Neural progenitor cell (in vitro differentiated cells): ENCODE results near the gene CLCN4. TPM values are rescaled to one million over a fixed set of nuclear protein-coding genes. Genes with fewer than 3 reads are reported as not detected.

Experiments
- DNase-seq: peaks from one replicate; pipeline ENCODE4 v3.0.0-alpha.2; 2016; ENCODE audit warnings: low spot score
- H2AFZ ChIP-seq: fragments of 200-600 bp; sonication (generic); replicated peaks from 2 replicates; pipeline ENCODE4 v1.6.1; 2016; ENCODE audit warnings: antibody characterized with exemption
- H3F3A ChIP-seq: fragments of 200-600 bp; sonication (generic); 2 replicates; pipeline ENCODE4 v1.6.1; 2016; ENCODE audit warnings: antibody characterized with exemption, low read depth
- H3K27ac ChIP-seq: fragments of 200-600 bp; sonication (generic); 2 replicates; pipeline ENCODE4 v1.5.1; 2016; ENCODE audit warnings: mild to moderate bottlenecking
- H3K27me3 ChIP-seq: fragments of 200-600 bp; sonication (generic); 2 replicates; pipeline ENCODE4 v1.6.1; 2016; ENCODE audit warnings: mild to moderate bottlenecking, moderate library complexity
- H3K36me3 ChIP-seq: fragments of 200-600 bp; sonication (generic); 2 replicates; pipeline ENCODE4 v1.5.1; 2016
- H3K4me1 ChIP-seq: fragments of 200-600 bp; sonication (generic); 2 replicates; pipeline ENCODE4 v1.6.1; 2016; ENCODE audit warnings: mixed run types
- H3K4me2 ChIP-seq: fragments of 200-600 bp; sonication (generic); 2 replicates; pipeline ENCODE4 v1.6.1; 2016
- H3K4me3 ChIP-seq: fragments of 200-600 bp; sonication (generic); 2 replicates; pipeline ENCODE4 v1.5.1; 2016
- H3K79me2 ChIP-seq: fragments of 200-600 bp; sonication (generic); 2 replicates; pipeline ENCODE4 v1.6.1; 2016; ENCODE audit warnings: low read depth
- H3K9ac ChIP-seq: fragments of 200-600 bp; sonication (generic); 2 replicates; pipeline ENCODE4 v1.6.1; 2016
- H3K9me3 ChIP-seq: fragments of 200-600 bp; sonication (generic); 2 replicates; pipeline ENCODE4 v1.5.1; 2016; ENCODE audit warnings: low read depth
- H4K20me1 ChIP-seq: fragments of 200-600 bp; sonication (generic); 2 replicates; pipeline ENCODE4 v1.6.1; 2016; ENCODE audit warnings: low read depth
- H3K27ac Mint-ChIP-seq: 3 replicates; pipeline ENCODE4 v1.8.0; 2021; ENCODE audit warnings: mixed read lengths
- H3K27me3 Mint-ChIP-seq: 2 replicates; pipeline ENCODE4 v1.8.0; 2022; ENCODE audit warnings: low read depth, mild to moderate bottlenecking, inconsistent platforms, moderate library complexity, mixed read lengths; ENCODE audit not compliant: insufficient read depth
- H3K36me3 Mint-ChIP-seq: 3 replicates; pipeline ENCODE4 v1.8.0; 2021; ENCODE audit warnings: mixed read lengths
- H3K4me1 Mint-ChIP-seq: 3 replicates; pipeline ENCODE4 v1.8.0; 2021; ENCODE audit warnings: mixed read lengths
- H3K4me3 Mint-ChIP-seq: 3 replicates; pipeline ENCODE4 v1.8.0; 2021; ENCODE audit warnings: mild to moderate bottlenecking, moderate library complexity, mixed read lengths
- H3K9me3 Mint-ChIP-seq: 3 replicates; pipeline ENCODE4 v1.8.0; 2020; ENCODE audit warnings: mixed read lengths
- CTCF ChIP-seq: fragments of 200-600 bp; sonication (generic); IDR thresholded peaks from 2 replicates; pipeline ENCODE4 v1.5.1; 2017; ENCODE audit warnings: antibody characterized with exemption, mild to moderate bottlenecking
- EZH2 ChIP-seq: fragments of 200-600 bp; sonication (generic); IDR thresholded peaks from 2 replicates; pipeline ENCODE4 v1.6.1; 2017; ENCODE audit warnings: antibody characterized with exemption, mild to moderate bottlenecking, moderate library complexity
- EZH2phosphoT487 ChIP-seq: fragments of 200-600 bp; sonication (generic); IDR thresholded peaks from 2 replicates; pipeline ENCODE4 v1.6.1; 2017; ENCODE audit warnings: antibody characterized with exemption
- total RNA-seq: library from RNA; depleted of rRNA; stranded (reverse); fragments of >200 nt; gene quantifications from 2 replicates; pipeline ENCODE4 v1.2.3, GENCODE V29; 2015; ENCODE audit warnings: low replicate concordance

CLCN4 gene
- total RNA-seq, 1 donor from 2014 or later: 6.6 TPM

DNA sequence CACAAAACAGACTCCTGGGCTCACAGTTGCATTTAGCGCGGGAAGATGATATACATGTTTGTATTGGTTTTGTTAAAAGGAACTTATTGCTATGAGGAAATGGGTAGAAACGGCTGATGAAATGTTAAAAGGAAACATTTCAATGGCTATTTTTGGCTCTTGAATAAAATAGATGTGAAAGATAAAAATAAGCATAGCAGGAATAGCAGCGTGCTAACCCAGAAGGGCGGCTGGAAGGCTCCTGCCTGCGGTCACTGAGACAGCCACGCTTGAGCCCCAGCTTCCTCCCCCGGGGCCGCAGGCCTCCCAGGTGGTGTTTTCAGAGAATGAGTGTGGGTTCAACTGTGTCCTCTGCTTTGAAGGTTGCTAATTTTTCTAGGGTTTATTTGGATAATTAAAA, 35.0 kb upstream of the CLCN4 start:
- Histone ChIP-seq H2AFZ (no peak overlapping the region), H3K36me3 (peaks cover 5% of the 10 kb centered on the region), H3K4me3 (no peak overlapping the region), H3K27ac (no peak overlapping the region), H3F3A (peaks cover 16% of the 10 kb centered on the region), H3K79me2 (no peaks in the 10 kb centered on the region), H3K4me2 (no peak overlapping the region), H3K9me3 (peaks cover 29% of the 10 kb centered on the region), H3K27me3 (no peaks in the 10 kb centered on the region), H3K9ac (no peak overlapping the region), H4K20me1 (no peaks in the 10 kb centered on the region), H3K4me1 (no peaks in the 10 kb centered on the region)
- no peak overlapping the region for H3K4me3 Mint-ChIP-seq
- no peak for DNase-seq
- H3K27me3 Mint-ChIP-seq: peaks cover 2% of the 10 kb centered on the region
- TF ChIP-seq EZH2phosphoT487: no peak
- TF ChIP-seq EZH2: no peak
- TF ChIP-seq CTCF: no peak
- no peaks in the 10 kb centered on the region for H3K4me1 Mint-ChIP-seq
- H3K9me3 Mint-ChIP-seq: peaks cover 74% of the 10 kb centered on the region
- H3K36me3 Mint-ChIP-seq: peaks cover 66% of the 10 kb centered on the region
- no peak overlapping the region for H3K27ac Mint-ChIP-seq

GRCh38 chrX:10124506-10125247, 32.1 kb upstream of the CLCN4 start:
- no peaks in the 10 kb centered on the region for H3K4me1 ChIP-seq
- H3F3A ChIP-seq: peaks cover 8% of the 10 kb centered on the region
- TF ChIP-seq EZH2: no peak
- TF ChIP-seq CTCF: no peak
- TF ChIP-seq EZH2phosphoT487: no peak
- H3K4me1 Mint-ChIP-seq: no peaks in the 10 kb centered on the region
- no peak overlapping the region for H3K4me2 ChIP-seq
- H3K36me3 ChIP-seq: peaks cover 5% of the 10 kb centered on the region
- H3K79me2 ChIP-seq: no peaks in the 10 kb centered on the region
- peaks cover 4% of the 10 kb centered on the region for H3K27me3 Mint-ChIP-seq
- no peak for DNase-seq
- no peak overlapping the region for H3K4me3 Mint-ChIP-seq
- H3K27ac Mint-ChIP-seq: no peak overlapping the region
- no peak overlapping the region for H3K4me3 ChIP-seq
- H3K9me3 ChIP-seq: peaks cover 18% of the 10 kb centered on the region
- no peak overlapping the region for H2AFZ ChIP-seq
- H3K27me3 ChIP-seq: no peaks in the 10 kb centered on the region
- peaks cover 66% of the 10 kb centered on the region for H3K36me3 Mint-ChIP-seq
- peaks cover 74% of the 10 kb centered on the region for H3K9me3 Mint-ChIP-seq
- H3K9ac ChIP-seq: no peak overlapping the region
- no peaks in the 10 kb centered on the region for H4K20me1 ChIP-seq
- H3K27ac ChIP-seq: no peak overlapping the region

- Mint-ChIP-seq H3K9me3 (peaks cover 70% of the 10 kb centered on the region), H3K4me1 (no peaks in the 10 kb centered on the region), H3K36me3 (peaks cover 68% of the 10 kb centered on the region), H3K4me3 (no peak overlapping the region), H3K27ac (no peak overlapping the region), H3K27me3 (peaks cover 4% of the 10 kb centered on the region)
- no peak for DNase-seq
- H3K36me3 ChIP-seq: peaks cover under 1% of the 10 kb centered on the region
- no peak for TF ChIP-seq CTCF
- TF ChIP-seq EZH2: no peak
- TF ChIP-seq EZH2phosphoT487: no peak
- no peaks in the 10 kb centered on the region for H3K79me2 ChIP-seq
- no peak overlapping the region for H3K4me3 ChIP-seq
- peaks cover 2% of the 10 kb centered on the region for H3F3A ChIP-seq
- no peaks in the 10 kb centered on the region for H4K20me1 ChIP-seq
- no peak overlapping the region for H3K4me2 ChIP-seq
- H3K27ac ChIP-seq: no peak overlapping the region
- H3K9me3 ChIP-seq: peaks cover 12% of the 10 kb centered on the region
- H3K27me3 ChIP-seq: no peaks in the 10 kb centered on the region
- H2AFZ ChIP-seq: no peak overlapping the region
- no peaks in the 10 kb centered on the region for H3K4me1 ChIP-seq
- H3K9ac ChIP-seq: no peak overlapping the region
These were observed 31.5 kb upstream of the CLCN4 start for GRCh38 chrX:10125248-10125615.
